HCT116 (cell line): Measurements from ENCODE around the gene CBX1. TPM values are rescaled to one million over a fixed set of nuclear protein-coding genes. Genes with fewer than 3 reads are reported as not detected.
A peak's percentile ranks its signal among the peaks of the same experiment; 100 is the strongest.

Experiments
- ATAC-seq: fragments of 200-7000 bp; cut with Tn5 transposase; 2 replicates; pipeline ENCODE4 v1.9.1; 2020; ENCODE audit warnings: mild to moderate bottlenecking, moderate library complexity
- Bru-seq: library from RNA; stranded (reverse); fragments of 400-500 nt; gene quantifications from one replicate; lab custom pipeline; 2021; lab: Mats Ljungman, UMichigan
- BruChase-seq, 2 experiments: library from RNA; stranded (reverse); fragments of 400-500 nt; gene quantifications; one replicate each; lab custom pipeline; 2021; lab: Mats Ljungman, UMichigan
- BruUV-seq: library from RNA; stranded (reverse); fragments of 400-500 nt; replicated peaks from 2 replicates; lab custom pipeline; 2021; lab: Mats Ljungman, UMichigan
- CTCF ChIA-PET: fragments of 300-600 bp; sonication (Branson Sonifier 250); formaldehyde crosslinking; loops from one replicate; lab custom pipeline; 2021; ENCODE audit warnings: antibody characterized with exemption; lab: Charles Lee
- POLR2A ChIA-PET: fragments of 300-600, 350-600 bp; sonication (Branson Sonifier 250); formaldehyde crosslinking; loops from one replicate; lab custom pipeline; 2021; ENCODE audit warnings: antibody characterized with exemption; lab: Charles Lee
- RAD21 ChIA-PET, 2 experiments: fragments of 300-600 bp; sonication (Branson Sonifier 250); formaldehyde crosslinking; loops; one replicate each; lab custom pipeline; 2023; ENCODE audit warnings: low total read pairs in 2 of 2; ENCODE audit not compliant: uncharacterized antibody in 2 of 2, unreplicated experiment in 2 of 2, low non-redundant PET in 1 of 2; lab: Charles Lee
- DNase-seq: peaks from one replicate; pipeline ENCODE4 v3.0.0-alpha.2; 2010; ENCODE audit warnings: low read depth, low spot score
- H2AFZ ChIP-seq: fragments of 200-600 bp; shearing (Covaris generic), sonication (generic); 2 replicates; pipeline ENCODE4 v1.6.1; 2017; ENCODE audit warnings: low read depth, mixed run types, mixed read lengths, antibody characterized with exemption, low read length; ENCODE audit not compliant: poor library complexity, severe bottlenecking
- H3K27ac ChIP-seq: 2 replicates; pipeline ENCODE4 v1.5.1; 2012; ENCODE audit warnings: low read depth, low read length
- H3K27me3 ChIP-seq: fragments of 200-600 bp; sonication (generic); 2 replicates; pipeline ENCODE4 v1.6.1; 2016; ENCODE audit warnings: mixed run types, low read length, mixed read lengths; ENCODE audit not compliant: insufficient read depth
- H3K36me3 ChIP-seq, 2 experiments: fragments of 200-500 bp in 1 of 2; fragments of 200-600 bp in 1 of 2; sonication (Bioruptor generic) in 1 of 2; sonication (generic) in 1 of 2; 2 replicates each; pipeline versions ENCODE4 v1.5.1 to v1.6.1; 2014 to 2016; ENCODE audit warnings: low read length in 2 of 2, inconsistent platforms in 1 of 2, mixed read lengths in 1 of 2, mixed run types in 1 of 2; ENCODE audit not compliant: insufficient read depth in 2 of 2, control insufficient read depth in 1 of 2
- H3K4me1 ChIP-seq, 2 experiments: fragments of 200-600 bp in 1 of 2; sonication (generic) in 1 of 2; 2 replicates each; pipeline versions ENCODE4 v1.5.1 to v1.6.1; 2012 to 2017; ENCODE audit warnings: low read length in 2 of 2, inconsistent platforms in 1 of 2, mild to moderate bottlenecking in 1 of 2, mixed read lengths in 1 of 2, mixed run types in 1 of 2, moderate library complexity in 1 of 2; ENCODE audit not compliant: insufficient read depth in 2 of 2, control insufficient read depth in 1 of 2
- H3K4me2 ChIP-seq: fragments of 200-600 bp; sonication (generic); 2 replicates; pipeline ENCODE4 v1.6.1; 2017; ENCODE audit warnings: mixed run types, low read length, mixed read lengths
- H3K4me3 ChIP-seq, 2 experiments: fragments of 200-600 bp in 1 of 2; sonication (generic) in 1 of 2; replicated peaks in 1 of 2; 2 replicates each; pipeline ENCODE4 v1.5.1; 2011 to 2016; ENCODE audit warnings: low read length in 2 of 2, control low read depth in 1 of 2, low read depth in 1 of 2, mild to moderate bottlenecking in 1 of 2, mixed read lengths in 1 of 2, mixed run types in 1 of 2
- H3K79me2 ChIP-seq: fragments of 200-600 bp; sonication (generic); 2 replicates; pipeline ENCODE4 v1.6.1; 2017; ENCODE audit warnings: mild to moderate bottlenecking, mixed run types, low read length, moderate library complexity, mixed read lengths; ENCODE audit not compliant: insufficient read depth
- H3K9ac ChIP-seq: fragments of 200-600 bp; sonication (generic); 2 replicates; pipeline ENCODE4 v1.6.1; 2016; ENCODE audit warnings: low read length, mixed read lengths
- H3K9me2 ChIP-seq: fragments of 200-600 bp; sonication (generic), shearing (Covaris generic); 2 replicates; pipeline ENCODE4 v1.6.1; 2017; ENCODE audit warnings: mixed run types, mild to moderate bottlenecking, moderate library complexity; ENCODE audit not compliant: insufficient read depth
- H3K9me3 ChIP-seq, 2 experiments: fragments of 200-500 bp in 1 of 2; fragments of 200-600 bp in 1 of 2; sonication (Bioruptor generic) in 1 of 2; sonication (generic) in 1 of 2; 2 replicates each; pipeline ENCODE4 v1.6.1; 2014 to 2017; ENCODE audit warnings: low read length in 2 of 2, mixed read lengths in 2 of 2, inconsistent platforms in 1 of 2, low read depth in 1 of 2, mild to moderate bottlenecking in 1 of 2, mixed run types in 1 of 2, moderate library complexity in 1 of 2; ENCODE audit not compliant: control insufficient read depth in 1 of 2, insufficient read depth in 1 of 2
- H4K20me1 ChIP-seq: fragments of 200-600 bp; sonication (generic), shearing (Covaris generic); 2 replicates; pipeline ENCODE4 v1.6.1; 2017; ENCODE audit warnings: mixed run types, mild to moderate bottlenecking, moderate library complexity; ENCODE audit not compliant: insufficient read depth
- CEBPB ChIP-seq: IDR thresholded peaks from 2 replicates; pipeline ENCODE4 v1.6.1; 2012; ENCODE audit warnings: low read depth
- EGR1 ChIP-seq: IDR thresholded peaks from 2 replicates; pipeline ENCODE4 v1.6.1; 2012; ENCODE audit warnings: low read depth
- ELF1 ChIP-seq: IDR thresholded peaks from 2 replicates; pipeline ENCODE4 v1.6.1; 2012; ENCODE audit warnings: low read depth, borderline replicate concordance
- EZH2phosphoT487 ChIP-seq: fragments of 200-600 bp; IDR thresholded peaks from 2 replicates; pipeline ENCODE4 v1.6.1; 2018; ENCODE audit warnings: antibody characterized with exemption, borderline replicate concordance
- FOSL1 ChIP-seq: IDR thresholded peaks from 2 replicates; pipeline ENCODE4 v1.6.1; 2012; ENCODE audit warnings: low read depth
- JUND ChIP-seq: IDR thresholded peaks from 2 replicates; pipeline ENCODE4 v1.6.1; 2012
- POLR2AphosphoS5 ChIP-seq: IDR thresholded peaks from 2 replicates; pipeline ENCODE4 v1.6.1; 2011; ENCODE audit warnings: mild to moderate bottlenecking, low read depth, low read length, moderate library complexity
- RAD21 ChIP-seq: IDR thresholded peaks from 2 replicates; pipeline ENCODE4 v1.6.1; 2012; ENCODE audit warnings: low read depth, mild to moderate bottlenecking
- SRF ChIP-seq: IDR thresholded peaks from 2 replicates; pipeline ENCODE4 v1.6.1; 2012; ENCODE audit warnings: low read depth
- TCF7L2 ChIP-seq: IDR thresholded peaks from 2 replicates; pipeline ENCODE4 v1.7.0; 2011; ENCODE audit warnings: borderline replicate concordance, inconsistent platforms; ENCODE audit not compliant: insufficient read depth, insufficient read length; ENCODE audit errors: extremely low read depth
- YY1 ChIP-seq: IDR thresholded peaks from 2 replicates; pipeline ENCODE4 v1.6.1; 2011; ENCODE audit warnings: low read length, low read depth, moderate library complexity, mild to moderate bottlenecking; ENCODE audit not compliant: insufficient replicate concordance; ENCODE audit errors: extremely low read depth
- ZNF274 ChIP-seq: fragments of 200-500 bp; sonication (Bioruptor generic); IDR thresholded peaks from 2 replicates; pipeline ENCODE4 v1.6.1; 2014; ENCODE audit warnings: mild to moderate bottlenecking, low read depth, low read length, inconsistent platforms
- intact Hi-C: fragments of 100-400 bp; cut with micrococcal nuclease; formaldehyde crosslinking; loops from 2 replicates; pipeline ENCODE4 v1.10.0; 2022
- long read RNA-seq: library from polyadenylated mRNA; unstranded; transcript quantifications from one replicate; pipeline ENCODE4 v2.0.0, GENCODE V29; 2021; ENCODE audit not compliant: unreplicated experiment
- polyA plus RNA-seq: library from polyadenylated mRNA; unstranded; fragments of >200 nt; gene quantifications from 2 replicates; pipeline ENCODE4 v1.2.1, GENCODE V29; 2012; ENCODE audit warnings: missing spikeins
- total RNA-seq: library from RNA; stranded (reverse); gene quantifications from one replicate; pipeline ENCODE4 v1.2.1, GENCODE V29; 2021; ENCODE audit not compliant: unreplicated experiment
- TF ChIP-seq, protein P1 (sequence below), 3 experiments: fragments of 200-600 bp in 1 of 3; sonication (generic) in 1 of 3; IDR thresholded peaks in 2 of 3; conservative IDR thresholded peaks in 1 of 3; 2 replicates each; pipeline ENCODE4 v1.5.1; 2012 to 2017; ENCODE audit warnings: low read depth in 2 of 3, low read length in 2 of 3, antibody characterized with exemption in 1 of 3, borderline replicate concordance in 1 of 3, control low read depth in 1 of 3, mild to moderate bottlenecking in 1 of 3, mixed read lengths in 1 of 3, mixed run types in 1 of 3, moderate library complexity in 1 of 3; ENCODE audit not compliant: insufficient read depth in 1 of 3
- TF ChIP-seq, protein P2 (sequence below): IDR thresholded peaks from 2 replicates; pipeline ENCODE4 v1.6.1; 2012
- TF ChIP-seq, protein P3 (sequence below): IDR thresholded peaks from 2 replicates; pipeline ENCODE4 v1.6.1; 2011; ENCODE audit warnings: mild to moderate bottlenecking, low read length, moderate library complexity; ENCODE audit not compliant: insufficient replicate concordance; ENCODE audit errors: extremely low read depth
- TF ChIP-seq, protein P4 (sequence below): IDR thresholded peaks from 2 replicates; pipeline ENCODE4 v1.6.1; 2012; ENCODE audit warnings: low read depth

Gene CBX1
- 136 TPM for total RNA-seq
- 47.8 and 66.8 TPM in 2 replicates for polyA plus RNA-seq
- percentile 82 among the genes with signal in this experiment for Bru-seq, nascent RNA
- BruChase-seq, experiment 1, labeled RNA remaining after a 6-hour chase = percentile 91 among the genes with signal in this experiment
- percentile 91 among the genes with signal in this experiment for BruChase-seq, experiment 2, labeled RNA remaining after a 2-hour chase
- long read RNA-seq, transcript CBX1-201 (5 exons, 2,232 nt) = major isoform, 13 of 54 reads
- long read RNA-seq, partial matches to known transcripts = 19 of 54 reads
- long read RNA-seq, other reads (novel, unspliced or antisense) = 21 of 54 reads

DNA sequence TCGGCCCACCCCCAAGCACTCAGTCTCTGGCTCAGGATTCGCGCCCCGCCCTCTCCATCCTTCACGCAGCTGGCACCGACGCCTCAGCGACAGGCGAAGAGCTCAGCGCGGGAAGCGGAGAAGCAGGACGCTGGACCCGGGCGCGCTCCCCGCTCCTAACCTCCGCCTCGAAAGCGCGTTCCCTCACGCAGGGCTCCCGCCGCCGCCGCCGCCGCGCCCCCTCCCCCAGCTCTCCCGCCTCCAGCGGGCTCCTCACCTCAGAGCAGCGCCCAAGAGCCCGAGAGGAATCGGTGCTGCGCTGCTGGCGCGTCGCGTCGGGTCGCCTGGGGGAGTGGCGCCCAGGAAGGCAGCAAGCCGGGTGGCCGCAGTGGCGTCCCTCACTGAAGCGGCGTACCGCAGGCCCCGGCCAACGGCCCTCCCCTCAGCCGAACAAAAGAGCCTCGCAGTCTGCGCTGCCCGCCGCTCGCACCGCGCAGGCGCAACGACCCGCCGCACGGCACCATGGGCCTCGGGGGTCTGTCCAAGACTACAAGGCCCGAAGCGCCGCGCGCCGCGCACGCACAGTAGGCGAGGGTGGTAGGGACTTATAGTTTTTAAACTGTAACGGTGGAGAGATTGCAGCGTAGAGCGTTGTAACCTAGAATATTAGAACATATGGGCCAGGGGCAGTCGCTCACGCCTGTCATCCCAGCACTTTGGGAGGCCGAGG, at the start of gene CBX1:
CBX1 (minus strand) TSS at position 467 of the 709 bp plus-strand sequence. CDS start 24,474 bp downstream, outside the sequence.
- Histone ChIP-seq H3K79me2 (peaks cover 51% of the 10 kb centered on the region), H3K36me3 (peaks cover 3 to 4% of the 10 kb centered on the region in 2 experiments; a peak in 2 of 4 replicates), H3K9me3 (peaks cover 0 to 4% of the 10 kb centered on the region in 2 experiments; a peak in 1 of 4 replicates), H3K4me3 (peak within 1 kb of the TSS; percentile 93 to 94), H3K9ac (peak within 1 kb of the TSS; percentile 80), H3K27ac (peak within 1 kb of the TSS; percentile 95), H4K20me1 (peaks cover 6% of the 10 kb centered on the region; the same call in 1 of the 2 replicates), H2AFZ (peak within 1 kb of the TSS; percentile 17), H3K4me1 (peaks cover 10 to 29% of the 10 kb centered on the region in 2 experiments), H3K27me3 (no peaks in the 10 kb centered on the region), H3K4me2 (peak within 1 kb of the TSS; percentile 79), H3K9me2 (no peaks in the 10 kb centered on the region)
- intact Hi-C loops = no loop called here
- peak; percentile 92 for ATAC-seq
- BruUV-seq = no TSS peak
- POLR2A ChIA-PET = interaction anchor here (0.6 to 2.9 kb wide), 6 partner anchors 11 to 489 kb away, joined by 4 to 15 read pairs (median 5); partner anchors contain the start of genes CDK5RAP3, HOXB3 and NFE2L1
- RAD21 ChIA-PET = no interaction called here
- DNase-seq = peak; percentile 94
- CTCF ChIA-PET = interaction anchor here (0.7 to 4.2 kb wide), 5 partner anchors 18 to 1051 kb away, joined by 3 to 23 read pairs (median 4); no protein-coding TSS in a partner anchor
- TF ChIP-seq POLR2AphosphoS5 (peak; percentile 83), TCF7L2 (peak; percentile 46), YY1 (peak; percentile 77), EGR1 (no peak), EZH2phosphoT487 (no peak), JUND (no peak), SRF (no peak), RAD21 (no peak), ELF1 (no peak), FOSL1 (no peak), CEBPB (no peak), ZNF274 (no peak)
- TF ChIP-seq, protein P1, sequence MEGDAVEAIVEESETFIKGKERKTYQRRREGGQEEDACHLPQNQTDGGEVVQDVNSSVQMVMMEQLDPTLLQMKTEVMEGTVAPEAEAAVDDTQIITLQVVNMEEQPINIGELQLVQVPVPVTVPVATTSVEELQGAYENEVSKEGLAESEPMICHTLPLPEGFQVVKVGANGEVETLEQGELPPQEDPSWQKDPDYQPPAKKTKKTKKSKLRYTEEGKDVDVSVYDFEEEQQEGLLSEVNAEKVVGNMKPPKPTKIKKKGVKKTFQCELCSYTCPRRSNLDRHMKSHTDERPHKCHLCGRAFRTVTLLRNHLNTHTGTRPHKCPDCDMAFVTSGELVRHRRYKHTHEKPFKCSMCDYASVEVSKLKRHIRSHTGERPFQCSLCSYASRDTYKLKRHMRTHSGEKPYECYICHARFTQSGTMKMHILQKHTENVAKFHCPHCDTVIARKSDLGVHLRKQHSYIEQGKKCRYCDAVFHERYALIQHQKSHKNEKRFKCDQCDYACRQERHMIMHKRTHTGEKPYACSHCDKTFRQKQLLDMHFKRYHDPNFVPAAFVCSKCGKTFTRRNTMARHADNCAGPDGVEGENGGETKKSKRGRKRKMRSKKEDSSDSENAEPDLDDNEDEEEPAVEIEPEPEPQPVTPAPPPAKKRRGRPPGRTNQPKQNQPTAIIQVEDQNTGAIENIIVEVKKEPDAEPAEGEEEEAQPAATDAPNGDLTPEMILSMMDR (IDR thresholded peaks at IDR 0.05 in 2 of 3, conservative IDR thresholded peaks at IDR 0.05 in 1 of 3; ENCODE audit: borderline replicate concordance in 1 of 3, insufficient read depth in 1 of 3, low read depth in 2 of 3, low read length in 2 of 3) = no peak
- TF ChIP-seq, protein P2, sequence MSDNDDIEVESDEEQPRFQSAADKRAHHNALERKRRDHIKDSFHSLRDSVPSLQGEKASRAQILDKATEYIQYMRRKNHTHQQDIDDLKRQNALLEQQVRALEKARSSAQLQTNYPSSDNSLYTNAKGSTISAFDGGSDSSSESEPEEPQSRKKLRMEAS = peak; percentile 78
- TF ChIP-seq, protein P3, sequence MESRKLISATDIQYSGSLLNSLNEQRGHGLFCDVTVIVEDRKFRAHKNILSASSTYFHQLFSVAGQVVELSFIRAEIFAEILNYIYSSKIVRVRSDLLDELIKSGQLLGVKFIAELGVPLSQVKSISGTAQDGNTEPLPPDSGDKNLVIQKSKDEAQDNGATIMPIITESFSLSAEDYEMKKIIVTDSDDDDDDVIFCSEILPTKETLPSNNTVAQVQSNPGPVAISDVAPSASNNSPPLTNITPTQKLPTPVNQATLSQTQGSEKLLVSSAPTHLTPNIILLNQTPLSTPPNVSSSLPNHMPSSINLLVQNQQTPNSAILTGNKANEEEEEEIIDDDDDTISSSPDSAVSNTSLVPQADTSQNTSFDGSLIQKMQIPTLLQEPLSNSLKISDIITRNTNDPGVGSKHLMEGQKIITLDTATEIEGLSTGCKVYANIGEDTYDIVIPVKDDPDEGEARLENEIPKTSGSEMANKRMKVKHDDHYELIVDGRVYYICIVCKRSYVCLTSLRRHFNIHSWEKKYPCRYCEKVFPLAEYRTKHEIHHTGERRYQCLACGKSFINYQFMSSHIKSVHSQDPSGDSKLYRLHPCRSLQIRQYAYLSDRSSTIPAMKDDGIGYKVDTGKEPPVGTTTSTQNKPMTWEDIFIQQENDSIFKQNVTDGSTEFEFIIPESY = no peak
- TF ChIP-seq, protein P4, sequence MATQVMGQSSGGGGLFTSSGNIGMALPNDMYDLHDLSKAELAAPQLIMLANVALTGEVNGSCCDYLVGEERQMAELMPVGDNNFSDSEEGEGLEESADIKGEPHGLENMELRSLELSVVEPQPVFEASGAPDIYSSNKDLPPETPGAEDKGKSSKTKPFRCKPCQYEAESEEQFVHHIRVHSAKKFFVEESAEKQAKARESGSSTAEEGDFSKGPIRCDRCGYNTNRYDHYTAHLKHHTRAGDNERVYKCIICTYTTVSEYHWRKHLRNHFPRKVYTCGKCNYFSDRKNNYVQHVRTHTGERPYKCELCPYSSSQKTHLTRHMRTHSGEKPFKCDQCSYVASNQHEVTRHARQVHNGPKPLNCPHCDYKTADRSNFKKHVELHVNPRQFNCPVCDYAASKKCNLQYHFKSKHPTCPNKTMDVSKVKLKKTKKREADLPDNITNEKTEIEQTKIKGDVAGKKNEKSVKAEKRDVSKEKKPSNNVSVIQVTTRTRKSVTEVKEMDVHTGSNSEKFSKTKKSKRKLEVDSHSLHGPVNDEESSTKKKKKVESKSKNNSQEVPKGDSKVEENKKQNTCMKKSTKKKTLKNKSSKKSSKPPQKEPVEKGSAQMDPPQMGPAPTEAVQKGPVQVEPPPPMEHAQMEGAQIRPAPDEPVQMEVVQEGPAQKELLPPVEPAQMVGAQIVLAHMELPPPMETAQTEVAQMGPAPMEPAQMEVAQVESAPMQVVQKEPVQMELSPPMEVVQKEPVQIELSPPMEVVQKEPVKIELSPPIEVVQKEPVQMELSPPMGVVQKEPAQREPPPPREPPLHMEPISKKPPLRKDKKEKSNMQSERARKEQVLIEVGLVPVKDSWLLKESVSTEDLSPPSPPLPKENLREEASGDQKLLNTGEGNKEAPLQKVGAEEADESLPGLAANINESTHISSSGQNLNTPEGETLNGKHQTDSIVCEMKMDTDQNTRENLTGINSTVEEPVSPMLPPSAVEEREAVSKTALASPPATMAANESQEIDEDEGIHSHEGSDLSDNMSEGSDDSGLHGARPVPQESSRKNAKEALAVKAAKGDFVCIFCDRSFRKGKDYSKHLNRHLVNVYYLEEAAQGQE = no peak
